HG03558 (cell line): ENCODE data around the gene CACNA2D2.

Source experiments
- ATAC-seq: cut with Tn5 transposase; IDR thresholded peaks from one replicate; pipeline ENCODE4 v1.9.1; 2021; ENCODE audit warnings: moderate number of reproducible peaks; ENCODE audit not compliant: unreplicated experiment; ENCODE audit errors: extremely low read depth

Gene CACNA2D2

DNA sequence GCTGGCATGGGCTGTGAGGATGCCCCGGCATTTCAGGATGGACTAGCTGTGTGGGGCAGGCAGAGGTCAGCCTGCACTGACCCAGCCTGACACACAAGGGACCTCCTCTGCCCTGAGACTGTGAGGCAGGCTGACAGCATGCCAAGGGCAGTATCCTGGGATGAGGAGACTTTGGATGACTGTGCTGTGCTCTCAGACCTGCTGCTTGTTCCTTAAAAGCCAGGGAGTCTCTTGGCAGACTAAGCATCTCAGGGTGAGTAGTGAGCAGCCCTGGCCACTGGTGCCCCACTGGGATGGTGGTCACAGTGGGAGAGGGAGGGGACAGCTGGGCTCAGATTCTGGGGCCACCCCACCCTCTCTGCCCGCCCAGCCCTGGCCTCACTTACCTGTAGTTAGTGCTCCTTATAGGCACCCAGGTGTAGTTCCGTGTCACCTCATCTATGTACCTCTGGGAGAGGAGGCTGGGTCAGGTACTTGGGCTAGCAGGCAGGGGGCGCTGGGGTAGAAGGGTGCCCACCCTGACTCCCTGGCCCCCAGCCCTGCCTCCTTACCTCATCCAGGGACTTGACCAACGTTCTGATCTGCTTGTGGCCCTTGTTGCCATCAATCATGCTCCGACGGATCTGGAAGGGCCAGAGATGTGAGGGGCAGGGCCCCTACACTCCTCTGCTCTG, 128.0 kb downstream of the CACNA2D2 start:
- no peak for ATAC-seq

DNA sequence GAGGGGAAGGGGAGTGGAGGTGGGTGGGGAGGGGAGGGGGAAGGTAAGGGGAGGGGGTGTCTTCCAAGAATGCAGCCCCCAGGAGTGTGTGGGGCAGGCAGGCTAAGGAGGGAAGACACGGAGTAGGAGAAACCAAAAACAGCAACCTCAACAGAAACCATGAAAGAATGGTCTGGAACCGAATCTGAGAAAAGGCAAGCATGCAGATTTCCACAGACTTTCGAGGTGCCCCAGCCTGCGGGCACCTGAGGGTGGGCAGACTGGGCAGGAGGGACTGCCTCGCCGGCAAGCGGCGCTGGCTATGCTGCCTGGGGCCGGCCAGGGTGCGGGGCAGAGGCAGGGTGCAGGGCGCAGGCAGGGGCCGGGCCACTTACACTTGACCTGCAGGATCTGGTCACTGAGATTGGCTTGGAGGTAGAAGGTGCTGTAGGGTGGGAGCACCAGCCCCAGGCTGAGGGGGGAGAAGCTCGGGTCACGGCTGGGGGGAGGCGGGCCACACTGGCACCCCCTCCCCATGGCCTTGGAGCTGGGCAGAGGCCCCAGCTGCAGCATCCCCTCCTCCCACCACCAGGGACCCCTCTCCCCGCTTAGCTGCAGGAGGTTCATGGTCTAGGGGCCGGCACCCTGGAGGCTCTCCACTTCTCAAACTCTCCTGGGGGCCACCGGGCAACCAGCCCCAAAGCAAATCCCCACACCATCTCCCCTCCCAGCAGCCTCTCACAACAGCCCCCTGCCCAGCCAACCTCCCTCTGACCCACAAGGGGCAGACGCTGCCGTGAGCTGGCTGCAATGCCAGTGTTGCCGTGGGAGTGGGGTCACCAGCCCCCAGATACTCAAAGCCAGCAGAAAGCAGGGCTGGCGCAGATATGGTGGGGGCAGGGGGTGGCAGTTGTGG, 128.8 kb downstream of the CACNA2D2 start:
- ATAC-seq, result no peak

DNA sequence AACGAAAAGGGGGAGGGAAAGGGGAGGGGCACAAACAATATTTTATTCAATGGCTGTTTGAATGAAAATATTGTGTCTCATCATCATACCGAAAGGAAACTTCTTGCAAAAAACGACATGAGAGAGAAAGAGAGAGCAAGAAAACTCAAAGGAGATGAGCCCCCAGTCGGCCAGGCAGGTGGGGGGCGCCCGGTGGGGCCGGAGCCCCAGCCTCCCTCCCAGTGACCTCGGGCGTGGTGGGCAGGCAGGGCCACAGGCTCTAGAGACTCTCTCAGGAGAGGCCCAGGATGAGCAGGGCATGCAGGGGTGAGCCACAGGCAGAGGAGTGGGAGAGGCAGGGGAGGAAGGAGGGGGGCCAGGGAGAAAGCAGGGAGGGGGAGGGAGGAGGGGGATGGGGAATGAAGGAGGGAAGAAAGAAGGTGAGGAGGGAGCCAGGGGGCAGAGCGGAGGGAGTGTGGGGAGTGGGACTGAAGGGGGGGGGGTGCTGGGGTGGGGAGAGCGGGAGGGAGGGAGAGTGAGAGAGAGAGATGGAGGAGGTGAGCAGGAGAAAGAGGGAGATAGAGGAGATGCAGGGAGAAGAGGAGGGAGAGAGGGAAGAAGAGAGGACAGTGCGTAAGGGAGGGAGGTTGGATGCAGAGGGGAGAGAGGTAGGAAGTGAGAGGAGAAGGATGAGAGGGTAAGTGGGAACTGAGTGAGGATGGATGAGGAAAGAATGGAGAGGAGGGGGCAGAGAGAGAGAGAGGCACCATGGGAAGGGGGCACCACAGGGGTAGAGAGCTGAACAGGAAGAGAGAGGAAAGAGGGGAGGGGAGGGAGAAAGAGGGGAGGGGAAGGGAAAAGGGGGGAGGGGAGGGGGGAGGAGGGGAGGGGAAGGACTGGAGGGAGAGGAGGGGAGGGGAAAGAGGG, 130.0 kb downstream of the CACNA2D2 start:
- ATAC-seq, result no peak

DNA sequence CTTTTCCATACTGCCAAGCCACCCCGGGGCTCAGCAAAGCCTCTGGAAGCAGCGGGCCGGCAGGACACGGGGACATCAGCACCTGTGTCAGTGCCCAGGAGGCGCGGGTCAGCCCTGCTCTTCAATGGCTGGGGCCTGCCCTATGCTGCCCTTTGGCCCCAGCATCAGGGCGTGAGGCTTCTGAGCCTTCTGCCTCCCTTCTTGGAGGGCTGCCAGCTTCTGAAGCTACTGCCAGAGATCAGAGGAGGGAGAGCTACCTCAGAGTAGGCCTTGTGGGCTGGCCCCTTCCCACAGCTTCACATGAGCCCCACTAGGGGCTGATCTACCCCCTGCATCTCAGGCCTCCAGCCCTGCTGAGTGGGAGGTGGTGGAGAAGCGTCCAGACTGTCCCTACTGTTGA, 131.1 kb downstream of the CACNA2D2 start:
- no peak for ATAC-seq

GRCh38 chr3:50371133-50371685, 132.2 kb downstream of the CACNA2D2 start:
- ATAC-seq, result no peak

DNA sequence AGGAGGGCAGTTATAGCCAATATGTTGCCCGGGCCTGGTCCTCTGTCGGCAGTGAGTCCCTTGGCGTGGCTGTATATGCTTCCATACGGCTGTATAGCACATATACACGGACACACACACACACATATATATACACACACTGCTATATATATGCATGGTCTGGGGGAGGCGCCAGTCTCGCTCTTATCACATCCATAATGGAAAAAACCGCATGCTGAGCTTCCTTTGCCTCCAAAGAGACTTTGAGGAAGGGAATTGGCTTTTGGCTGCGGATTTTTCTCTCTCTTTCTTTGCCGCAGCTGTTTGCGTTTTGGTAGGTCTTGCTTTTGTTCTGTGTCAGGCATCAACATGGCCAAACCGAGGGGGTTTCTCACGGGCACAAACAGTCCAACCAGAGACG, 132.8 kb downstream of the CACNA2D2 start:
- no peak for ATAC-seq

- ATAC-seq, result no peak
These were observed 134.3 kb downstream of the CACNA2D2 start for GRCh38 chr3:50369012-50369670.

GRCh38 chr3:50365842-50366220, 137.6 kb downstream of the CACNA2D2 start:
- no peak for ATAC-seq

DNA sequence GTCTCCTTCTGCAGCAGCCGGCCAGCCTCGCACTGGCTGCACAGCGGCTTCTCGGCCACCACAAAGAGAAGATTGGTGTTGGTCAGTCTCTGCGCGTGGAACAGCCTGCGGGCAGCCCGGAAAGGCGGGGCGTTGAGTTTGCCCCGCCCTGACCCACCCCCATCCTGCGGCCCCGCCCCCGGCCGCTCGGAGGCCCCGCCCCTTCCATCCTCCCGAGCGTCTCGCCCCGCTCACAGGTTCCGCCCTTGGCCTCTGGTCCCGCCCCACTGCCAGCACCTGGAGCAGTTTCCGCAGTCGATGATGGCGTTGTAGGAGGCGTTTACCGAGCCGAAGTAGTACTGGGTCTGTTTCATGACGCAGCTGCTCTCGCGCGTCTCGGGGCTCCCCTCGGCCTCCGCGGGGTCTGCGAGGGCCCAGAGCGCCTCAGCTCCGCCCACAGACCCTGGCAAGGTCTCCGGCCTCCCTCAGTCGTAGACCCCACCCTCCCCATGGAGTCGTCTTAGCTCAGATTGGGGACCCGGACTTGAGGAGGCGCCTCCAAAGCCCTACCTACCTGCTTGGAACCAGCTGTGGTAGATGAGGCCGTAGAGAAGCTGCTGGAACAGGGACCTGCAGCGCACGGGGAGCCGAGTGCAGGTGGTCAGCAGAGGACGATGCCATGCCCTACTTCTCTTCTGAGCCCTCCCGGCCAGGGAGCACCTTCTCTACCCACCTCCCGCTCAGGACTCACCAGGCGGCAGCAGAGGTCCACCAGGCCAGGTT, 138.2 kb downstream of the CACNA2D2 start:
- ATAC-seq, result peak; percentile 54

DNA sequence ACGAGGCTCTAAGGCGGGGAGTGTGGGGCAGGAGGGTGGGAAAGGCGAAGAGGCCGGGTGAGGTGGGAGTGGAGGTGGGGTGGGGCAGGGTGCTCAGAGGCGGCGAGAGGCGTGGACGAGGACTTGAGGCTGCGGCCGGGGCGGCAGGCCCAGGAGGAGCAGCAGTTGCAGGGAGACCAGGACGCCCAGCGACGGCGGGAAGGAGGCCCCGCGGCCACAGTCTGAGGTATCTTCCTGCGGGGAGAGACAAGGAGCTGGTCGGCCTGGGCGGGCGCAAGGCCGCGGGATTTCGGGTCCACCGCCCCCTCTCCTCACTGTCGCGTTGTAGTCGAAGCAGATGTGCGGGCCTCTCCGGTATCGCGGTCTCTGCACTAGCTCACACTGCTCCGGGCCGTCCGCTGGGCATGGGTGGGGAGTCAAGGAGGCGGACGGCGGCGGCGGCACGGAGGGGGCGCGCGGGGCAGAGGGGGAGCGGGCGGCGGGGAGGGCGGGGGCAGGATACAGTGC, 138.8 kb downstream of the CACNA2D2 start:
- no peak for ATAC-seq

GRCh38 chr3:50359760-50360110, 143.7 kb downstream of the CACNA2D2 start:
- no peak for ATAC-seq

DNA sequence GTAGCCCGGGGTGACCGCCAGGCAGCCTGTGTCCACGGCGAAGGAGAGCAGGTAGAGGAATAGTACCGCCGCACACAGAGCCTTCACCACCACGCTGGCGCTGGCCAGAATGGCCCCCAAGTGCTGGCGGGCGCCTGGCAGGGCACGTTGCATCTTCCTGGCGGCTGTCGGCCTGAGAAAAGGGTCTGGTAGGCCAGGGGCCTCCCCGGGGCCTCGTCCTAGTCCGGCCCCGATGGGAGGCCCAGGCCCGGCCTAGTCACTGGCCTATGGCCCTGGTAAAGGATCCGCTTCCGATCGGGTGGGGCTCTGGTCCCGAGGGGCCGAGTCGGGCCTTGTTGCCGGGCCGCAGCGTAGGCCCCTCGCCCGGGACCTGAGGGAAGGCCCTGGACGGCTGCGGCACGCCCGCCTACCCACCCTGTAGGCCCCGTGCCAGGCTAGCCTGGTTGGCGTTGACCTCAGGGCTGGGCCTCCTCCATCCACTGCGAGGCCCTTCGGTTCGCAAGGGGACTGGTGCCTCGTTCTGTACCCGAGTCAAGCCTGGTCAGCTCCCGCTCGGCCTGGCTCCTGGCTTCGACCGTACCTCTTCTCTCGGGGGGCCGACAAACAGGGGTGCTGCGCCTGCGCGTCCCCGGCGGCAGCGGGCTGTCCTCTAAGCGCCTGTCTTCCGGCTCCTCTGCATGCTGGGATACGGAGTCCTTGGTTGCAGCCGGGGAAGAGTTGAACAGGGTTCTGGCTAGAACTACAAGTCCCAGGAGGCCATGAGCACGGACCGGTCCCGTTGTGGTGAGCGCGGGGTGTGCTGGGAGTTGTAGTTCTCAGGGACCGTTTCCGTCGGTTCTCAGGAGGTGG, 144.3 kb downstream of the CACNA2D2 start, which contains the start of gene TMEM115:
Gene TMEM115, minus strand, starts transcription at position 611 of the 849 bp plus-strand sequence. Its CDS starts 458 bp downstream, at position 153.
- peak; percentile 90 for ATAC-seq

DNA sequence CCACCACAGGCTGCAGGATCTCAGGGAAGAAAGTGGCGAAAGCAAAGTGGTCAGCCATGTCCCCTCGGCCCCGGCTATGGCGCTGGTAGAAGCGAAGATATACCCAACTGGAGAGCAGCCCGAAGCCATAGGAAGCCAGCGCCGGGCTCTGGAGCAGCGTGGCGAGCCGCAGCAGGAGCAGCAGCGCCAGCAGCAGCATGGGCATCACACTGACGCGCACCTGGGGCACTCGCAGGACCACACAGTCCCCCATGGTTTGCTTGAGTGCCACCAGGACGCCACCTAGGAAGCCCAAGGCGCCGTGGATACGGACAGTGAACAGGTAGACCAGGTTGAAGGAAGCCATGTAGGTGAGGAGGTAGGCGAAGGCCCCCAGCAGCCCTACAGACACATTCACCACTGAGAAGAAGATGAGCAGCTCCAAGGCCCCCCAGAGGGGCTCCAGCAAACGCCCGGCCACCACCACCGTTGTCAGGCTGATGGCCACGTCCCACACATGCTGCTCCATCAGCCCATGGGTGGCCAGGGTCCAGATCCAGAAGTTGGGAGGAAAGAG, 145.0 kb downstream of the CACNA2D2 start:
- no peak for ATAC-seq

- no peak for ATAC-seq
These were observed 146.0 kb downstream of the CACNA2D2 start for GRCh38 chr3:50357481-50357880.

DNA sequence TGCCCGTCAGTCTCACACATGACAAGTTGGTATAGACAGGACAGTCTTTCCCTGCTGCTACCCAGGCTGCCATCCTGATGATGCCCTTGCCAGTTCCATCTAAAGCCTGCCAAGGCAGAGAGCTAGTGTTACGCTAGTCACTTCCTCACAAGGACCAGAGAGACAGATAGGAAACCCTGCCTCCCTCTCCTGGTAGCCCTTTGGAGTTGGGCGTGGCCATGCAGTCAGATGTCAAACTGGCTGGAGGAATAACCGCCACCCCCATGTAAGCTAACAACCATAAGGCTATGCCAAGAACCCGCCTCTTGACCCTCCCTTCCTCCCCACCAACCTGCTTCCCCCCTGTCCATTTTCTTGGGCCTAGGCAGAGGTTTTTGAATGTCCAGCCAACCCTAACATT, 146.9 kb downstream of the CACNA2D2 start:
- no peak for ATAC-seq

DNA sequence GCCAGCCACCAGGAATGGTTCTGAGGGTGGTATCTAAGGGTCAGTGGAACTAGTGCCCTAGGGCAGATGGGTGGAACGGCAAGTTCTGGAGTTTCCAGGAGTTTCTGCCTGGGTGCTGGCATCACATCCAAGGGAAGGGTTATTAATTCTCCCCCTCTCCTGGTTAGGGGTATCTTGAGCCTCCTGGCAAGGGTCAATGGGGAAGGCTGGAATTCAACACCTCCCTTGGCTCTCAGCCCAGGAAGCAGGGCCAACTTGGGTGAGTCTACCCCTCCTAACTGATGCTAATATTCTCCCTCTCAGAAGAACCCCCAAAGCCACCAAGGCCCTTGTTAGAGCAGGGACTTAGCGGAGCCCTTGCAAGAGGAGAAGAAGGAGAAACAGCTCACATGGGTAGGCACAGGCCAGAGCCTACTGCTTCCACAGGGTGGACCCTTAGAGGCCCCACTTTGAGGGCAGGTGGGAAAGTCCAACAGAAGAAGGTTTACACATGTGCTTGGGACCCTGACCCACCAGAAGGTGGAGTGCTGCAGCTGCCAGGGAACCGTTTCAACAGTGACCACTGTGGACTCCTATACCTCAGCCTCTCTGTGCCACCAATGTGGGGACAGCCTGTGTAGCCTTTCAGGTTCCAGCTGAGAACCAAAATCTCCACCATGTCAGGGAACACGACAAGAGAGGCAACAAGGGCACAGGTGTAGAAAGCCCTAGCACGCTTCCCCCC, 147.4 kb downstream of the CACNA2D2 start:
- no peak for ATAC-seq

GRCh38 chr3:50354850-50355249, 148.6 kb downstream of the CACNA2D2 start:
- ATAC-seq, result no peak
